ENCODE results near the gene KCNK1. TPM values are rescaled to one million over a fixed set of nuclear protein-coding genes. Genes with fewer than 3 reads are reported as not detected.
"Not testable (repeated sequence)": the region's sequence is repeated elsewhere in the genome, so short reads cannot be mapped to it uniquely, and the experiment has no call there.

KCNK1 gene
- total RNA-seq, 1 experiment from 2014 or later = 0.45 TPM

GRCh38 chr1:233603478-233603877 lies 10.4 kb upstream of the KCNK1 start:
- no peak for DNase-seq (ENCODE audit: low read depth, low spot score)
- in situ Hi-C loops (cut with HindIII; ENCODE audit: low pct_unique_long_range_greater_than_20kb, low sequenced_read_pairs) = no loop called here

- no peak for DNase-seq (ENCODE audit: low read depth, low spot score)
- in situ Hi-C loops (cut with HindIII; ENCODE audit: low pct_unique_long_range_greater_than_20kb, low sequenced_read_pairs) = no loop called here
Observed at GRCh38 chr1:233605205-233605604, 8.7 kb upstream of the KCNK1 start.

- no peak for DNase-seq (ENCODE audit: low read depth, low spot score)
- in situ Hi-C loops (cut with HindIII; ENCODE audit: low pct_unique_long_range_greater_than_20kb, low sequenced_read_pairs) = no loop called here
Observed at GRCh38 chr1:233606813-233607212, 7.1 kb upstream of the KCNK1 start.

- in situ Hi-C loops (cut with HindIII; ENCODE audit: low pct_unique_long_range_greater_than_20kb, low sequenced_read_pairs) = no loop called here
- no peak for DNase-seq (ENCODE audit: low read depth, low spot score)
Observed at GRCh38 chr1:233607252-233608119, 6.4 kb upstream of the KCNK1 start.

DNA sequence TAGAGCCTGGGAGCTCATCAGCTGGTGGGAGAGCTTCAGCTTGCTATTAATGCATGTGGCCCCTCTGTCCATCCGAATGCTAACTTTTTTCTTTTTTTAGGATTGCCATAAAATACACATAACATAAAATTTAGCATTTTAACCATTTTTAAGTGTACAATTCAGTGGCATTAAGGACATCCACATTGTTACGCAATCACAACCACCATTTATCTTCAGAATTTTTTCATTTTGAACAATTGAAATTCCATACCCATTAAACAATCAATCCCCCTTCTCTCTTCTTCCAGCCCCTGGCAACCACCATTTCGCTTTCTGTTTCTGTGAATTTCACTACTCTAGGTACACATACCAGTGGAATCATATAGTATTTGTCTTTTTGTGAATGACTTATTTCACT lies 4.9 kb upstream of the KCNK1 start:
- in situ Hi-C loops (cut with HindIII; ENCODE audit: low pct_unique_long_range_greater_than_20kb, low sequenced_read_pairs) = no loop called here
- DNase-seq (ENCODE audit: low read depth, low spot score) = no peak

DNA sequence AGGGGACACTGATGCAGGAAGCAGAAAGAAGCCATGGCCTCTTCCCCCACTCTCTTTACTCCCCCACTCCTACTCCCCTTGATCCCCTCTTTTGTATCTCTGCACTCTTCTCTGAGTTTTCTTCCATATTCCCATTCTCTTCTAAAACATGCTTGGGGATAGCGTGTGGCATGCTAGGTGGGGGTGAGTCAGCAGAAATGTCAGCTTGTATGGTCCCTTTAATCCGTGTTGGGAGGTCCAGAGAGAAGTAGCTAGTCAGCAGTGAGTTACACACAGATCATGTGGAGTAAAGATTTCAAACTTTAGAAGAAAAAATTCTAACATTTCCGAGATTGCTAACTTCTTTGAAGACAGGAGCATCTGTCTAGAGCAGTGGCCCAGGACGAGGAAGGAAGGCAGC lies 4.0 kb upstream of the KCNK1 start:
- in situ Hi-C loops (cut with HindIII; ENCODE audit: low pct_unique_long_range_greater_than_20kb, low sequenced_read_pairs) = no loop called here
- no peak for DNase-seq (ENCODE audit: low read depth, low spot score)

- DNase-seq (ENCODE audit: low read depth, low spot score) = no peak
- in situ Hi-C loops (cut with HindIII; ENCODE audit: low pct_unique_long_range_greater_than_20kb, low sequenced_read_pairs) = no loop called here
Observed at GRCh38 chr1:233610628-233611027, 3.3 kb upstream of the KCNK1 start.

- DNase-seq (ENCODE audit: low read depth, low spot score); in situ Hi-C loops (cut with HindIII; ENCODE audit: low pct_unique_long_range_greater_than_20kb, low sequenced_read_pairs): not testable (repeated sequence)
Observed at GRCh38 chr1:233611363-233611762, 2.5 kb upstream of the KCNK1 start.

DNA sequence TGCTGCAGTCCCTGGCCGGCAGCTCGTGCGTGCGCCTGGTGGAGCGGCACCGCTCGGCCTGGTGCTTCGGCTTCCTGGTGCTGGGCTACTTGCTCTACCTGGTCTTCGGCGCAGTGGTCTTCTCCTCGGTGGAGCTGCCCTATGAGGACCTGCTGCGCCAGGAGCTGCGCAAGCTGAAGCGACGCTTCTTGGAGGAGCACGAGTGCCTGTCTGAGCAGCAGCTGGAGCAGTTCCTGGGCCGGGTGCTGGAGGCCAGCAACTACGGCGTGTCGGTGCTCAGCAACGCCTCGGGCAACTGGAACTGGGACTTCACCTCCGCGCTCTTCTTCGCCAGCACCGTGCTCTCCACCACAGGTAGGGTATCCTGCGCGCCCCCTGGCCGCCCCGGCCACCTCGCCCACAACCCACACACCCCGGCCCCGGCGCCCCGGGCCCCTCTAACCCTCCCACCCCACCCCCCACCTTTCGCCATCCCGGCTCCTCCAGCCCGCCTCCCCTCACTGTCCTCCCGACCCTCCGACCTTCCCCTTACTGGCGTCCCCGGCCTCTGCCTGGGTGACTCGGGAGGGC lies 352 bp downstream of the KCNK1 start:
- DNase-seq (ENCODE audit: low read depth, low spot score) = no peak
- in situ Hi-C loops (cut with HindIII; ENCODE audit: low pct_unique_long_range_greater_than_20kb, low sequenced_read_pairs) = no loop called here

DNA sequence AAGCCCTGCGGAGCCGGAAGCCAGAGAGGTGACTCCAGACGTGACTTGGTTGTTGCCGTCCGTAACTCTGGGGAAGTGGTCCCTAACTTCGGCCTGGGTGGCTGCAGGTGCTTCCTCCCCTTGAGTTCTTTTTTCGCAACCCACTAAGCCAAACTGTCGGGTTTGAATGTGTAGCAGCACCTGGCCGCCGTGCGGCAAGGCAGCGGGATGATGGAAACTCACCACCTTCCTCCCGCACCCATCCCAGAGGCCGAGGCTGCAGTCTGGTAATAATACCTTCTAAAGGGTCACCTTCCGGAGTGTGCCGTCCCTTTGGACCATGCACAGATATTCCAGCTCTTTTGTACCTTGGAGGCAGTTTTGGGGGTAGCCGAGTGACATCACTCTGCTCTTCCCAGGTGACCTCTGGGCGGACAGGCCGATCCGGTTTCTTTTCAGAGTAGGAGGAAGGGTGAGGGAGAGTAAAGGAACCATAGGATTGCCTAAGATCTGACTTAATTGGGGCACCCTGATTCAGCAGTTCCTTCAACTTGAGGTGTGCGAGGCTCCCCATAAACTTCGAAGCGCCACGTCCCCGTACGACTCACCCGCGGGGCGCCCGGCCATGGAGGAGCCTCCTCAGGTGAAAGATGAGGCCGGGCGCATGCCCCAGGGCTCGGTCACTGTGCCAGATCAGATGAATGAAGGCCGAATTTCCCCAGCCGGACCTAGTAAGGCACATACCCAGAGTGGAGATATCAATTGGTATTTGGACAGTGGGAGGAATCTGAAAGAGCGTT lies 1.0 kb downstream of the KCNK1 start:
- DNase-seq (ENCODE audit: low read depth, low spot score) = no peak
- in situ Hi-C loops (cut with HindIII; ENCODE audit: low pct_unique_long_range_greater_than_20kb, low sequenced_read_pairs) = no loop called here

GRCh38 chr1:233615571-233615970 lies 1.7 kb downstream of the KCNK1 start:
- no peak for DNase-seq (ENCODE audit: low read depth, low spot score)
- in situ Hi-C loops (cut with HindIII; ENCODE audit: low pct_unique_long_range_greater_than_20kb, low sequenced_read_pairs) = no loop called here

- in situ Hi-C loops (cut with HindIII; ENCODE audit: low pct_unique_long_range_greater_than_20kb, low sequenced_read_pairs) = no loop called here
Observed at GRCh38 chr1:233617025-233617424, 3.1 kb downstream of the KCNK1 start.

DNA sequence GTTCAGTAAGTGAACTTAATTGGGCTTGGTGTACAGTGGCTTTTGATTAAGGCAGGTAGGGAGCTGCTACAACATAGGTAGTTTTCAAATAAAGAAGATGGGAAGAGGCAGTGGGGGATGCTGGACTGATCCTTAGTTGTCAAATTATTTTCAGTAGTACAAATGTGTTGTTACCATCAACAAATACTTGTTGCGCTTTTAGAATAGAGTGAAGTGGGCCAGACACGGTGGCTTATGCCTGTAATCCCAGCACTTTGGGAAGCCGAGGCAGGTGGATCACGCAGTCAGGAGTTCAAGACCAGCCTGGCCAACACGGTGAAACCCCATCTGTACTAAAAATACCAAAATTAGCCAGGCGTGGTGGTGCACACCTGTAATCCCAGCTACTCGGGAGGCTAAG lies 5.5 kb downstream of the KCNK1 start:
- in situ Hi-C loops (cut with HindIII; ENCODE audit: low pct_unique_long_range_greater_than_20kb, low sequenced_read_pairs); DNase-seq (ENCODE audit: low read depth, low spot score): not testable (repeated sequence)

More at GRCh38 chr1:233617025-233617424, 3.1 kb downstream of the KCNK1 start:
- DNase-seq (ENCODE audit: low read depth, low spot score) = no peak

DNA sequence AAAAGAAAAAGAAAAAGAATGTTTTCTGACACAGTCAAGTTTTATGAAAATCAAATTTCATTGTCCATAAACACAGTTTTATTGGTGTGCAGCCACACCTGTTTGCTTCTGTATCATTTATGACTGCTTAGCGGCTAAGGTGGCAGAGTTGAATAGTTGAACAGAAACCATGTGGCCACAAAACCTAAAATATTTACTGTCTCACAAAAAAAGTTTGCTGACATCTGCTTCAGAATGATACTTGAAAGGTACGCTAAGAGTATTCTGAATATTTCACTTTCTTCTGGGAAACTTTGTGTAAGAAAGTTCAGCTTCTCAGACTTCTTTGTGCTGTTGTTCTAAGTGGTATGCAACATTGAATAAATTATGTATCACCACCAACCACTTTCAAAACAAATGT lies 6.2 kb downstream of the KCNK1 start:
- in situ Hi-C loops (cut with HindIII; ENCODE audit: low pct_unique_long_range_greater_than_20kb, low sequenced_read_pairs) = no loop called here
- DNase-seq (ENCODE audit: low read depth, low spot score) = no peak

GRCh38 chr1:233621923-233622322 lies 8.0 kb downstream of the KCNK1 start:
- in situ Hi-C loops (cut with HindIII; ENCODE audit: low pct_unique_long_range_greater_than_20kb, low sequenced_read_pairs) = no loop called here
- DNase-seq (ENCODE audit: low read depth, low spot score) = no peak

GRCh38 chr1:233624289-233624688 lies 10.4 kb downstream of the KCNK1 start:
- in situ Hi-C loops (cut with HindIII; ENCODE audit: low pct_unique_long_range_greater_than_20kb, low sequenced_read_pairs) = no loop called here
- no peak for DNase-seq (ENCODE audit: low read depth, low spot score)

DNA sequence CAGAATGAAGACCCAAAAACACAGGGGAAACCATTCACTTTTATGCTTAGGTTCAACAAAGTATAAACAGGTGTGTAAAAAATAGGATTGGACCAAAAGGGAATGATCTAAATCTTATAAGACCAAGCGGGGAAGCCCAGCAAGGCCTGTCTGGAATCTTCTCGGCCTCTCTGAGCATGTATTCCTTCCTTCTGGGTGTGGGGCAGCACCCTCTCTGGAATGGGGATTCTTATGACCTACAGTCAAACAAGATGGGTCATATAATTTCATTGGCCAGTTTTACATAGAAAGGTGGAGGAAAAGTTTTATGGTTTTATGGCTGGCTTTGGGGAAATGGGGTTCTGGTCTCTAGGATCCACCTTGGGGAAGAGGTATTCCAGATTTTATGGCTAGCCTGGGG lies 11.2 kb downstream of the KCNK1 start:
- DNase-seq (ENCODE audit: low read depth, low spot score) = no peak
- in situ Hi-C loops (cut with HindIII; ENCODE audit: low pct_unique_long_range_greater_than_20kb, low sequenced_read_pairs) = no loop called here

- no peak for DNase-seq (ENCODE audit: low read depth, low spot score)
- in situ Hi-C loops (cut with HindIII; ENCODE audit: low pct_unique_long_range_greater_than_20kb, low sequenced_read_pairs) = no loop called here
Observed at GRCh38 chr1:233625510-233625981, 11.6 kb downstream of the KCNK1 start.
